Fibroblast of mammary gland (primary cell): ENCODE results near the gene NCS1.

Experiments
- DNase-seq: peaks from one replicate; pipeline ENCODE4 v3.0.0-alpha.2; 2010; ENCODE audit warnings: low read depth
- H3K4me3 ChIP-seq: 2 replicates; pipeline ENCODE4 v1.5.1; 2011; ENCODE audit warnings: low read depth, mild to moderate bottlenecking, low read length, moderate library complexity; ENCODE audit not compliant: control insufficient read depth
- TF ChIP-seq, protein P1 (sequence below): conservative IDR thresholded peaks from 2 replicates; pipeline ENCODE4 v1.5.1; 2011; ENCODE audit warnings: low read depth, low read length, inconsistent platforms; ENCODE audit not compliant: control insufficient read depth, insufficient read depth

Gene NCS1

DNA sequence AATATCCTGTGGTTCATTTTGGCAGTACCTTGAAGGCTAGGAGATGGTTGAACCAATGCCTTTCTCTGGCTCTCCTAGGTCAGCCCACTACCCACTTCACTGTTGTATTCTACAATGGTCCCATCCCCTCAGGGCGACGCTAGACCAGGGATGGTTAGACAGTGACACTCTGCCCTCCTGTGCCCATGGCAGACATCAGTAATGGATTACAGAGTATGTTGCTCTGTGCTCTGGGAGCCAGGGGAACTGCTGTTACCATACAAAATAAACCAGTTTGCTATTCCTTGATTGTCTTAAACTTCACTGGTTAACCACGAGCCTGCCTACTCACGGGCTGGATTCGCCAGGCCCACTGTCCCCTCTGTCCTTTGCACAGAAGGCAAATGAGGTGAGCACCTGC, 33.7 kb downstream of the NCS1 start:
- TF ChIP-seq, protein P1, sequence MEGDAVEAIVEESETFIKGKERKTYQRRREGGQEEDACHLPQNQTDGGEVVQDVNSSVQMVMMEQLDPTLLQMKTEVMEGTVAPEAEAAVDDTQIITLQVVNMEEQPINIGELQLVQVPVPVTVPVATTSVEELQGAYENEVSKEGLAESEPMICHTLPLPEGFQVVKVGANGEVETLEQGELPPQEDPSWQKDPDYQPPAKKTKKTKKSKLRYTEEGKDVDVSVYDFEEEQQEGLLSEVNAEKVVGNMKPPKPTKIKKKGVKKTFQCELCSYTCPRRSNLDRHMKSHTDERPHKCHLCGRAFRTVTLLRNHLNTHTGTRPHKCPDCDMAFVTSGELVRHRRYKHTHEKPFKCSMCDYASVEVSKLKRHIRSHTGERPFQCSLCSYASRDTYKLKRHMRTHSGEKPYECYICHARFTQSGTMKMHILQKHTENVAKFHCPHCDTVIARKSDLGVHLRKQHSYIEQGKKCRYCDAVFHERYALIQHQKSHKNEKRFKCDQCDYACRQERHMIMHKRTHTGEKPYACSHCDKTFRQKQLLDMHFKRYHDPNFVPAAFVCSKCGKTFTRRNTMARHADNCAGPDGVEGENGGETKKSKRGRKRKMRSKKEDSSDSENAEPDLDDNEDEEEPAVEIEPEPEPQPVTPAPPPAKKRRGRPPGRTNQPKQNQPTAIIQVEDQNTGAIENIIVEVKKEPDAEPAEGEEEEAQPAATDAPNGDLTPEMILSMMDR, result no peak
- no peak overlapping the region for H3K4me3 ChIP-seq
- DNase-seq, result no peak

DNA sequence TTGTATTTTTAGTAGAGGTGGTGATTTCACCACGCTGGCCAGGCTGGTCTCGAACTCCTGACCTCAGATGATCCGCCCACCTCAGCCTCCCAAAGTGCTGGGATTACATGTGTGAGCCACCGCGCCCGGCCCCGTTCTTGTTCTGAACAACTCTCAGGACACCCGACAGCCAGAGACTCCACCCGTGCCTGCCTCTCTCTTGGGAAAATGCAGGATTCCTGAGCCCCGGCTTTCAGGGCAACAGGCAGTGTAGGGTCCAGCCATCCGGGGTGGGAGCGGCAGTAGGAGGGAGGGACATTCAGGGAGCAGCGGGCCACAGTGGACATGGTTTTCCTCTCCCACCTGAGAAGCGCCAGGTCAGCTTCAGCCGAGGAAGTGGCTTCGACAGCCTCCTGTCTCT, 34.4 kb downstream of the NCS1 start:
- TF ChIP-seq, protein P1, result no peak
- DNase-seq, result no peak
- H3K4me3 ChIP-seq, result no peak overlapping the region

DNA sequence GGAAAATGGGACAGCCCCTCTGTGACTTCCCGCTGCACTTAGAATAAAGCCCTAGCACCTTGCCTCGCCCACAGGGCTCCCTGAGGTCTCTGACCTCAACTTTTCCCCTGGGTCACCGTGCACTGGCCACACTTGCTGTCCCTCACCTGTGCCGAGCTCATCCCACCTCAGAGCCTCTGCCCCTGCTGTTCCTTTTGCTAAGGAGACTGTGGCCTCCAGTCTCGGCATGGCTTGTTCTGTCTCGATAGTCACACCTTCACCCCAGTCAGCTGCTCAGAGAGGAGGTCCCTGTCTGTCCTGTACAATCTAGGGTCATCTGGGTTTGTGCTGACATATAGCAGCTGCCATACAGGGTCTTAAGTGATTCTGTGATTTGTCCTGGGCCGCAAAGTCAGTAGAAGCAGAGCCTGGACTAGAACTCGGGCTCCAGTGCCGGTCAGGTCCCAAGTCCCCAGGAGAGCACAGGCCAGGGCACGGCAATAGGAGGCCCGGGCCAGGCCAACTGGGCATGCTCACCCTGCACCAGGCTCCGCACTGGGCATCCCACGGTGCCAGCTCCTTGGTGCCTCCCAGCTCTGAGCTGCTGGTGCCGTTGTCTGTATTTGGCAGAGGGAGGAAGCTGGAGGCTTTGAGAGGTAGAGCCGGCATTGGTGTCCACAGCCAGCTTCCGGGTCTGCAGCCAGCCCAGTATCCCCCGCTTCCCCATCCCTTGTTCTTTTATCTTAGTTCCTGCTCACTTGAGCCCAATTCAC, 35.2 kb downstream of the NCS1 start:
- TF ChIP-seq, protein P1, result no peak
- no peak overlapping the region for H3K4me3 ChIP-seq
- DNase-seq, result no peak

DNA sequence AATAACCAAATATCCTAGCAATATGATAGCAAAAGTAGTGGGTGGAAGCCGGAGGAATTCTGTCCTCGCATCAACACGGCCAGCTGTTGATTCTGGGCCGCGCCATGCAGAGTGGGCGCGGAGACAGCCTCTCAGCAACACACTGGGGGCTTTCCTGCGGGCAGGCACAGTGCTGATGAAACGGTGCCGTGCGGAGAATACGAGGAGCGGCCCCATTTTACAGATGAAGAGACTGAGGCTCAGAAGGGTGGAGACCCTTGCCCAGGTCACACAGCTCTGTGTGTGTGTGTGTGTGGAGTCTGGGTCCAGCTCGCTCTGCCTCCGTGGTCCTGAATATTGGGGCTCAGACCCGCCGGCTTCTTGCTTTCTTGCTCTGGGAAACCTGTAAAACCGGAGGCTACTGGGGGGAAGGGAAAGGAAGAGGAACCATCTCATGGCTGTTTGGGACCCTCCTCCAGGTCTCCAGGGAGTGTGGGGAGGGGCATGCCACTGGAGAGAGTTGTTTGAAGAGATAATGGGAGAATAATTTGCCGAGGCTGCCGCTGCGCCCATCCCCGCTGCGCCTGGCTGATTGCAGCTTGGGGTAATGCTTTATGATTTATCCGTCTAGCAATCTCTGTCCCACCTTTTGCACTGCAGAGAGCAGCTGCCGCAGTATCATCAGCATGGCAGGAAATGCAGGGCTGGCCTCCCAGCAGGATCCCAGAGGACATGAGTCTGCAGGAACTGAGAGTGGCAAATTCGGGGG, 36.6 kb downstream of the NCS1 start:
- TF ChIP-seq, protein P1, result no peak
- no peak for DNase-seq
- H3K4me3 ChIP-seq, result no peak overlapping the region

DNA sequence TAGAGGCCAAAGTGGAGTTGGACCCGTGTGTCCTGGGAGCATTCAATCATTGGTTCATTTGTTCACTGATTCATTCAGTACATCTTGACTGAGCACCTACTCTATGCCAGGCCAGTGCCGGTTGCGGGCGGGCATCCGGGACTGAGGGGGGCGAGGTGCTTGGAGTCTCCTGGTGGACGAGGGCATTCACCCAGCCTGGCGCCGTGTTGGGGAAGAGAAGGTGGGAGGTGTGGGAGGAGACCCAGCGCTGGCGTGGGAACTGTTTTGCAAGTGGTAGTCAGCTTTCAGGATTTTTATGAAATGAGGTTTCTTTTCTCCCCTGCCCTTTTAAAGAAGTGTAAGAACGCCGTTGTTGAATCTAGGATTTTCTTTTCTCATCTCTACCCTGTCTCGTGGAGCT, 37.2 kb downstream of the NCS1 start:
- no peak overlapping the region for H3K4me3 ChIP-seq
- DNase-seq, result no peak
- TF ChIP-seq, protein P1, result no peak

DNA sequence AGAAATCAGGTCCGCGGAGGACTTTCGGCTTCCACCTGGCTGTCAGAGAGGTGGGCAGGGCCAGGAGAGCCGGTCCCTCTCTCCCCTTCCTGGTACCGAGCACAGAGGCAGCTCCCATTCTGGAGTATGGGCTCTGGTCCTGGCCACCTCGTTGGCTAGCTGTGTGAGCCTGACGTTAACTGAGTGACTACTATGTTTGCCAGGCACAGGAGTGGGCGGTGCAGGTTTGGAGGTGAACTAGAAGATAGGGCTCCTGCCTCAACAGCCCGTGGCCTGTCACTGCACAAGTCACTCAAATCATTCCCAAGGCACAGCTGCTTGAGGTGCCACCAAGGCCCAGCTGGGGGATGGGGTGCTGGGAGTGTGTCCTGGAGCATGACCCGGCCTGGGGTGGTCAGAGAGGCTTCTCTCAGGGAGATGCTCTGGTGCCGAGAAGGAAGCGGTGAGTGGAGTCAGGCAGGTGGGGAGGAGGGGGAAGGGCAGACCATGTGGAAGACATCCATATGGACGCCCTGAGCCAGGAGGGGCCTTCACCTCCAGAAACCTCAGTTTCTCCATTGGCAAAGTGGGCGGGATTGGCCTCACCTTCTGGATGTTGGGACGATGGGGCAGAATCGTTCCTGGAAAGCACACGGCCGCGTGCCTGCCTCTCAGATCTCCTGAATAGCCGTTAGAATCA, 39.5 kb downstream of the NCS1 start:
- TF ChIP-seq, protein P1, result no peak
- no peak overlapping the region for H3K4me3 ChIP-seq
- no peak for DNase-seq
